Measurements from ENCODE around the gene PHLDB3. TPM values are rescaled to one million over a fixed set of nuclear protein-coding genes. Genes with fewer than 3 reads are reported as not detected.

The PHLDB3 gene
- total and polyA plus RNA-seq, 2 of the 13 experiments (the other 11 are each of a cell fraction or from before 2014, with no cell fraction given), result 11.3 to 14.5 TPM

GRCh38 chr19:43446746-43447489, 57.6 kb downstream of the PHLDB3 start (continued):
- no peak for TF ChIP-seq USF2 (IDR thresholded peaks at IDR 0.05; ENCODE audit: low read depth, low read length)
- no peak for TF ChIP-seq USF2 (CRISPR knock-in tag; IDR thresholded peaks at IDR 0.05; ENCODE audit: borderline replicate concordance)
- no peak for TF ChIP-seq ZNF34 (CRISPR knock-in tag; IDR thresholded peaks at IDR 0.05; ENCODE audit: borderline replicate concordance)
- TF ChIP-seq ZNF704 (CRISPR knock-in tag; IDR thresholded peaks at IDR 0.05; ENCODE audit: borderline replicate concordance), result 0 out of 2 replicates have a peak, but pooled peaks have one; percentile 33
- no peak for TF ChIP-seq ZNF724P (CRISPR knock-in tag; IDR thresholded peaks at IDR 0.05; ENCODE audit: borderline replicate concordance)
- peak; percentile 99 for TF ChIP-seq SMC3 (IDR thresholded peaks at IDR 0.05; ENCODE audit: low read length)
- TF ChIP-seq SOX6 (IDR thresholded peaks at IDR 0.05), result no peak
- 0 out of 2 replicates have a peak, but pooled peaks have one; percentile 13 for TF ChIP-seq SOX6 (CRISPR knock-in tag; IDR thresholded peaks at IDR 0.05)
- 0 out of 2 replicates have a peak, but pooled peaks have one; percentile 29 for TF ChIP-seq IRF2 (CRISPR knock-in tag; IDR thresholded peaks at IDR 0.05)
- TF ChIP-seq ZBTB7A (CRISPR knock-in tag; IDR thresholded peaks at IDR 0.05), result no peak
- no peak for TF ChIP-seq ZNF768 (CRISPR knock-in tag; IDR thresholded peaks at IDR 0.05)
- TF ChIP-seq ZFP90 (CRISPR knock-in tag; IDR thresholded peaks at IDR 0.05; ENCODE audit: borderline replicate concordance), result 0 out of 2 replicates have a peak, but pooled peaks have one; percentile 33
- no peak for TF ChIP-seq ZNF484 (CRISPR knock-in tag; IDR thresholded peaks at IDR 0.05; ENCODE audit: borderline replicate concordance, low read depth)
- no peak for TF ChIP-seq MAFF (IDR thresholded peaks at IDR 0.05; ENCODE audit: low read depth, low read length)
- no peak for TF ChIP-seq TRIM22 (IDR thresholded peaks at IDR 0.05)
- TF ChIP-seq EP300 (IDR thresholded peaks at IDR 0.05; ENCODE audit: low read depth in 2 of 2, low read length in 2 of 2), result no peak
- TF ChIP-seq EP300 (CRISPR knock-in tag; IDR thresholded peaks at IDR 0.05; ENCODE audit: borderline replicate concordance), result no peak
- no peak for TF ChIP-seq ZNF281 (CRISPR knock-in tag; IDR thresholded peaks at IDR 0.05; ENCODE audit: borderline replicate concordance)
- no peak for TF ChIP-seq ZSCAN25 (CRISPR knock-in tag; IDR thresholded peaks at IDR 0.05)
- TF ChIP-seq RXRA (CRISPR knock-in tag; IDR thresholded peaks at IDR 0.05), result no peak
